Adrenal gland (tissue), 12 donors: ENCODE data around the gene MED25. TPM values are rescaled to one million over a fixed set of nuclear protein-coding genes. Genes with fewer than 3 reads are reported as not detected.
A peak's percentile ranks its signal among the peaks of the same experiment; 100 is the strongest.

ENCODE experiments used
- DNase-seq, 7 donors: peaks; one replicate each; pipeline ENCODE4 v3.0.0-alpha.2; 2019 to 2020
- H3K27ac ChIP-seq, 5 donors: fragments of 200-600 bp; sonication (generic) in 4 of 5; 1 replicate in 3 of 5; 2 replicates in 2 of 5; pipeline versions ENCODE4 v1.5.1 to v1.8.0; 2016 to 2020; ENCODE audit warnings: mild to moderate bottlenecking in 1 of 5
- H3K27me3 ChIP-seq: fragments of 200-600 bp; 2 replicates; pipeline ENCODE4 v1.8.0; 2021
- H3K36me3 ChIP-seq, 2 donors: fragments of 200-600 bp; replicated peaks in 1 of 2; 1 replicate in 1 of 2; 2 replicates in 1 of 2; pipeline versions ENCODE4 v1.5.1 to v1.8.0; 2018 to 2022
- H3K4me1 ChIP-seq, 2 donors: fragments of 200-600 bp; replicated peaks in 1 of 2; 1 replicate in 1 of 2; 2 replicates in 1 of 2; pipeline versions ENCODE4 v1.5.1 to v1.8.0; 2018 to 2021
- H3K4me3 ChIP-seq, 4 donors: fragments of 200-600 bp; sonication (generic) in 3 of 4; one replicate each; pipeline ENCODE4 v1.5.1; 2016 to 2018
- H3K9me3 ChIP-seq, 3 donors: fragments of 200-600 bp; sonication (generic) in 1 of 3; replicated peaks in 1 of 3; 1 replicate in 2 of 3; 2 replicates in 1 of 3; pipeline versions ENCODE4 v1.5.1 to v1.8.0; 2016 to 2021
- POLR2A ChIP-seq, 2 donors: fragments of 450-650 bp; IDR thresholded peaks; one replicate each; pipeline ENCODE4 v1.6.1; 2017; ENCODE audit warnings: antibody characterized with exemption in 2 of 2, mild to moderate bottlenecking in 2 of 2, moderate library complexity in 1 of 2
- WGBS, 4 donors: extraction: QIAGEN DNeasy Blood & Tissue Kit in 2 of 4; methylation state at CpG; one replicate each; pipeline versions ENCODE4 v1.1.5 to v1.1.7; 2013 to 2017; 5-methylcytosine and 5-hydroxymethylcytosine counted together
- intact Hi-C, 2 donors: fragments of 100-400 bp; cut with DNase I; formaldehyde crosslinking; loops; one replicate each; pipeline versions ENCODE4 v1.14.1 to v1.15.0; 2022 to 2023
- polyA plus RNA-seq, 3 donors: library from polyadenylated mRNA; stranded (reverse); fragments of 200-250 nt in 2 of 3; fragments of 350-450 nt in 1 of 3; fragmentation: Illumina TruSeq in 1 of 3; extraction: RNeasy Lipid Tissue Mini Kit (QIAGEN cat#74804) in 1 of 3; gene quantifications; one replicate each; pipeline ENCODE4 v1.2.3, GENCODE V29; 2013 to 2014
- total RNA-seq, 9 donors: library from RNA; depleted of rRNA in 4 of 9; stranded (reverse); fragments of >200 nt in 4 of 9; fragments of 120-200 nt in 1 of 9; fragmentation: NEBNext Ultra II Directional in 1 of 9; extraction: Animal tissue kit (Norgen Biotek cat#: 25700) in 1 of 9; gene quantifications; one replicate each; pipeline versions ENCODE4 v1.1.0 to v1.2.4, GENCODE V29; 2013 to 2023
- TF ChIP-seq, protein P1 (sequence below), 6 experiments: fragments of 450-650 bp in 4 of 6; fragments of 200-600 bp in 2 of 6; sonication (generic) in 1 of 6; IDR thresholded peaks; 1 replicate in 5 of 6; 2 replicates in 1 of 6; pipeline versions ENCODE4 v1.5.1 to v1.8.0; 2016 to 2021; ENCODE audit warnings: antibody characterized with exemption in 6 of 6, mild to moderate bottlenecking in 2 of 6, moderate library complexity in 1 of 6
- donor health status: healthy with polysubstance abuse.
- donor health status: Bipolar disorder and iron deficiency.
- donor health status: DM: yes; HTN: yes; CAD: no.
- donor health status: DM: no; HTN: no; CAD: no.
- donor health status: DM: no; HTN: no; CAD: no.
- donor health status: DM: yes; HTN: yes; CAD: no.

The MED25 gene
- total and polyA plus RNA-seq, 12 donors: 36.2 to 457 (median 107) TPM

DNA sequence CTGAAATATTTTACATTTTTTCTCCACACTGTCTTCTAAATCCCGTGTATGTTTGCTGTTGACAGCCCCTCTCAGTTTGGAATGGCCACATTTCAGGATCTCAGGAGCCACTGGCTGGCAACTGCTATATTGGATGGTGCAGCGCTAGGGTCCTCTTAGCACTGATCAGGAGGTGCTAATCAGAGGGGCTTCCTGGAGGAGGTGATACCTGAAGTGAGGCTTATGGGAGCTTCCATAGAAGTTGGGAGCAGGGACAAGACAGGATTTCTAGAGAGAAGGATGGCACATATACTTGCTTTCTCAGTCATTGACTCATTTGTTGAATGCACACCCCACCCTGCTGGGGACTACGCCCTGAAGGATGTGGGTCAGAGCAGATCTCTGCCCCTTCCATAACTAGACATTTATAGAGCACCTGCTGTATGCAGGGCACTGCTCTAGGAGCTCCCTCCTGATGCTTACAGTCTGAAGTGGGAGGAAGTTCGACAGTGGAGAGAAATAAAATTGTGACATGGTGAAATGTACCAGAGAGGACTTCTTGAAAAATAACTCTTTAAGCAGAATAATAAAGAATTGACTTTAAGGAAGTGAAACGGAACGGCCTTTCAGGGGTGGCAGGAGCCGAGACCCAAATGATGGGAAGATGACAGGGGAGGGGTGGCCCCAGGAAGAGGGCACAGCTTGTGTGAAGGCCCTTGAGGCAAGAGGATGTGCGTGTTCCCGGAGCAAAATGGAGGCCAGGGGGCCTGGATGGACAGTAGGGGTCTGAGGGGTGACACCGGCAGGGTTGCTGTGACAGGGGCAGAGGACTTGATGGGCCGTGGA is 38.1 kb upstream of the MED25 start:
- H3K27me3 ChIP-seq: no peaks in the 10 kb centered on the region
- 83 to 86% (median 84%) methylated on average over 11 of the region's 11 CpGs for WGBS, 4 donors
- peak overlapping the region in 1 of 5 donors; percentile 44 for H3K27ac ChIP-seq
- peaks cover 0 to 21% of the 10 kb centered on the region in 2 donors for H3K36me3 ChIP-seq
- H3K9me3 ChIP-seq: no peaks in the 10 kb centered on the region
- H3K4me1 ChIP-seq: no peaks in the 10 kb centered on the region
- intact Hi-C loops: no loop called here
- DNase-seq: no peak
- H3K4me3 ChIP-seq: no peak overlapping the region
- no peak for TF ChIP-seq POLR2A (IDR thresholded peaks at IDR 0.05)
- TF ChIP-seq, protein P1, sequence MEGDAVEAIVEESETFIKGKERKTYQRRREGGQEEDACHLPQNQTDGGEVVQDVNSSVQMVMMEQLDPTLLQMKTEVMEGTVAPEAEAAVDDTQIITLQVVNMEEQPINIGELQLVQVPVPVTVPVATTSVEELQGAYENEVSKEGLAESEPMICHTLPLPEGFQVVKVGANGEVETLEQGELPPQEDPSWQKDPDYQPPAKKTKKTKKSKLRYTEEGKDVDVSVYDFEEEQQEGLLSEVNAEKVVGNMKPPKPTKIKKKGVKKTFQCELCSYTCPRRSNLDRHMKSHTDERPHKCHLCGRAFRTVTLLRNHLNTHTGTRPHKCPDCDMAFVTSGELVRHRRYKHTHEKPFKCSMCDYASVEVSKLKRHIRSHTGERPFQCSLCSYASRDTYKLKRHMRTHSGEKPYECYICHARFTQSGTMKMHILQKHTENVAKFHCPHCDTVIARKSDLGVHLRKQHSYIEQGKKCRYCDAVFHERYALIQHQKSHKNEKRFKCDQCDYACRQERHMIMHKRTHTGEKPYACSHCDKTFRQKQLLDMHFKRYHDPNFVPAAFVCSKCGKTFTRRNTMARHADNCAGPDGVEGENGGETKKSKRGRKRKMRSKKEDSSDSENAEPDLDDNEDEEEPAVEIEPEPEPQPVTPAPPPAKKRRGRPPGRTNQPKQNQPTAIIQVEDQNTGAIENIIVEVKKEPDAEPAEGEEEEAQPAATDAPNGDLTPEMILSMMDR (IDR thresholded peaks at IDR 0.05): no peak

DNA sequence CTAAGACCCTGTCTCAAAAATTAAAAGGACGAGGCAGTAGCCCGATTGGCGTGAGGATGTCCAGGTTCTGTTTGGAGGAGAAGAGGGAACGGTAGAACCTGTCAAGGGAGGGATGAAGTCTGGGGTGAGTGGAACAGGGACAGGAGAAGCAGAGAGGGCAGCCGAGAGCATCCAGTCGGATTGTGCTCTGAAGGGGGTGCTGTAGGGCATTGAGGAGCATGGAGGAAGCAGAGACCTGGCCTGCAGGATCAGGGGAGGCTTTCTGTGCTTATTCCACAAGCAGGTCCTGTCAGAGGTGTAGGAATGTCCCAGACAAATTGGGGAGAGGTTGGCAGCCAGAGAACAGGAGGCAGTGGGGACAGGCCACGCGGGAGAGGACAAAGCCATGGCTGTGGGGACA is 37.2 kb upstream of the MED25 start:
- Histone ChIP-seq H3K4me1 (no peaks in the 10 kb centered on the region), H3K27ac (peak overlapping the region in 1 of 5 donors; percentile 6), H3K4me3 (no peak overlapping the region), H3K36me3 (peaks cover 0 to 30% of the 10 kb centered on the region in 2 donors), H3K9me3 (no peaks in the 10 kb centered on the region), H3K27me3 (no peaks in the 10 kb centered on the region)
- TF ChIP-seq POLR2A (IDR thresholded peaks at IDR 0.05): no peak
- TF ChIP-seq, protein P1 (IDR thresholded peaks at IDR 0.05): no peak
- intact Hi-C loops: no loop called here
- WGBS, 4 donors: 85 to 91% (median 88%) methylated on average over 8 of the region's 8 CpGs
- DNase-seq: no peak

DNA sequence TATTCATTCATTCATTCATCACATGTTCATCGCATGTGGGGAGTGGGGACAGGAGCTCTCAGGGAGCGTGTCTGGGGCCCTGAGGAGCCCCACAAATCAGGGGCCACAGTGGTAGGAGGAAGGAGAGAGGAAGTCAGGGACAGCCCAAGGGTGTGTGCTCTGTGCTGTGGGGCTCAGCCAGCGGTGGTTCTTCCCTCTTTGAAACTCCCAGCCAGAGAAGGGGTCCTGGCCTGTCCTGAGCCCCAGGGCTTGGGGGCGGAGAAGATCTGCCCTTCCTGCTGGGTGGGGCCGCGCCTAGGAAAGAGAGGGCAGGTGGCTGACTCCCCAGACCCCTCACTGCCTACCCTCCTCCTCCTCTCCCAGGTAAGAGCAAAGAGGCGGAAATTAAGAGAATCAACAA is 36.7 kb upstream of the MED25 start:
- peaks cover 0 to 33% of the 10 kb centered on the region in 2 donors for H3K36me3 ChIP-seq
- WGBS, 4 donors: 85 to 100% (median 89%) methylated on average over 5 to 7 of the region's 7 CpGs
- intact Hi-C loops: no loop called here
- no peaks in the 10 kb centered on the region for H3K9me3 ChIP-seq
- H3K27me3 ChIP-seq: no peaks in the 10 kb centered on the region
- no peak overlapping the region for H3K4me3 ChIP-seq
- peaks cover 0 to 4% of the 10 kb centered on the region in 2 donors for H3K4me1 ChIP-seq
- DNase-seq: no peak
- H3K27ac ChIP-seq: peak overlapping the region in 2 of 5 donors; percentile 6 to 11
- no peak for TF ChIP-seq POLR2A (IDR thresholded peaks at IDR 0.05)
- TF ChIP-seq, protein P1 (IDR thresholded peaks at IDR 0.05): no peak

DNA sequence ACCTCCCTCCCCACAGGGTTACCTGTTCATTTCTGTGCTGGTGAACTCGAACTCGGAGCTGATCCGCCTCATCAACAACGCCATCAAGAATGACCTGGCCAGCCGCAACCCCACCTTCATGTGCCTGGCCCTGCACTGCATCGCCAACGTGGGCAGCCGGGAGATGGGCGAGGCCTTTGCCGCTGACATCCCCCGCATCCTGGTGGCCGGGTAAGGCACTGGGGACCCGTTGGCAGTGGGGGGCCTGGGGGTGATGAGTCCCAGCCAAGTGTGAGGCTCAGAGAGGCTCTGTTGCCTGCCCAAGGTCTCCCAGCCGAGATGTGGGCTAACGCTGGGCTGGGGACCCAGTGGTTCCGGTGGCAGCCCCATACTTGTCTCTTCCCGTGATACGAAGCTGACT is 35.6 kb upstream of the MED25 start:
- intact Hi-C loops: no loop called here
- peaks cover 0 to 34% of the 10 kb centered on the region in 2 donors for H3K36me3 ChIP-seq
- no peaks in the 10 kb centered on the region for H3K9me3 ChIP-seq
- H3K27me3 ChIP-seq: no peaks in the 10 kb centered on the region
- TF ChIP-seq, protein P1 (IDR thresholded peaks at IDR 0.05): no peak
- no peak for TF ChIP-seq POLR2A (IDR thresholded peaks at IDR 0.05)
- WGBS, 4 donors: 93 to 97% (median 97%) methylated on average over 6 to 18 of the region's 18 CpGs
- no peak overlapping the region for H3K27ac ChIP-seq
- DNase-seq: no peak
- H3K4me1 ChIP-seq: peaks cover 7 to 11% of the 10 kb centered on the region in 2 donors
- H3K4me3 ChIP-seq: no peak overlapping the region
